NCI-H1694 treated with DMSO at 0.1 percent for 48 hours (cell line): Measurements from ENCODE around the gene TYK2.
"Not testable (repeated sequence)": the region's sequence is repeated elsewhere in the genome, so short reads cannot be mapped to it uniquely, and the experiment has no call there.

Experiments used
- DNase-seq: peaks from one replicate; lab custom pipeline; 2025; lab: John Stamatoyannopoulos, UW

The TYK2 gene

DNA sequence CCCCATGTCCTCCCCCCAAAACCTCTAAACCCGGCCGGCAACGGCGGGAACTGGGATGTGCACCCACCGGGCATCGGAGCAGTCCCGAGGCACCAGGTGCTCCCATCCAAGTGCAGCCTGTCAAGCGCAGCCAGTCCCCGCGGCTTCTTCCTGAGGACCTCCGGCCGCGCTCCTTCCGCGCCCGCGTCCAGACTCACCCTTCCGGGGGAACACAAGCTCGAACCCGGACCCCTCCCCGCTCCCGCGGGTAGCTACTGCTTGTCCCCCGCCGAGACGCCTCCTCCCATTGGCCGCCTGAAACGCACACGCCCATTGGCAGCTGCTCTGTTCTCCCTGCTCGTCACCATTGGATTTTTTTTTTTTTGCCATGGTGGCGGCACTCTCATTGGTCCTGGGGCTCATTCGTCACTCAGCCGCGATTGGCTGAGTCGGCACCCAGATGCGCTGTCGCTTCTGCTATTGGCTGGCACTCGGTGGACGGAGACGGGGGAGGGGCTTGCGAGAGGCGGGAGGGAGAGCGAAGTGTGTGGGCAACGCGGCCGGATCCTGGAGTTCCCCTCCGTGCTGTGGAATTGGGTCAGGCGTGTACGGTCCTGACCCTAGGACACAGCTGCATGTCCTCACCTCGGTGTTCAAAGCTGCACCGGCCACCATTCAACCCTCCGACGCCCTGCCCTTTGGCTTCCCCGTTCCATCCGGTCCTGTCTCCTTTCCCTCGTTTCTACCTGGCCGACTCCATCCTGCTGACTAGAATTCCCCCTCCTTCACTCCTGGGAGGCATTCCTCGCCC lies at the start of gene TYK2:
Gene TYK2 (minus strand): TSS at position 260 of the 790 bp plus-strand sequence. CDS start 2,166 bp downstream, outside the sequence.
- DNase-seq, result peak; percentile 95

DNA sequence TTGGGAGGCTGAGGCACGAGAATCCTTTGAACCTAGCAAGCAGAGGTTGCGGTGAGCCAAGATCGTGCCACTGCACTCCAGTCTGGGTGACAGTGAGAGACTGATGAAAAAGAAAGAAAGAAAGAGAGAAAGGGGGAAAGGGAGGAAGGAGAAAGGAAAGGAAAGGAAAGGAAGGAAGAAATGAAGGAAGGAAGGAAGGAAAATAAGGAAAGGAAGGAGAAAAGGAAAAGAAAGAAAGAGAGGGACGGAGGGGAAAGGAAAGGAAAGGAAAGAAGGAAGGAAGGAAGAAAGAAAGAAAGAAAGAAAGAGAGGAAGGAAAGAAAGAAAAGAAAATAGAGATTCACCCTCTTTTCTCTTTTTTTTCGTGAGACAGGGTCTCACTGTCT lies 48.6 kb upstream of the TYK2 start:
- DNase-seq, result no peak

DNA sequence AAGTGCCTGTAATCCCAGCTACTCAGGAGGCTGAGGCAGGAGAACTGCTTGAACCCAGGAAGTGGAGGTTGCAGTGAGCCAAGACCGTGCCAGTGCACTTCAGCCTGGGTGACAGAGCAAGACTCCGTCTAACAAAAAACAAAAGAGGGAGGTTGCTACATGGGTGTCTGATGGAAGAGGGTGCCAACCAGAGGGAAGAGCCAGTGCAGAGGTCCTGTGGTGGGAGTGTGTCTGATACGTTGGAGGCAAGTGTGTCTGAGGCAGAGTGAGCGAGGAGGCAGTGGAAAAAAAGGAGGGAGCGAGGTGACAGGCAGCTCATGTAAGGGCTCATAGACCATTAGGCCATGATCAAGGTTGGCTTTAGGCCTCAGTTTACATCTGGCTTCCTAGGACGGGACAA lies 46.8 kb upstream of the TYK2 start:
- DNase-seq, result no peak

DNA sequence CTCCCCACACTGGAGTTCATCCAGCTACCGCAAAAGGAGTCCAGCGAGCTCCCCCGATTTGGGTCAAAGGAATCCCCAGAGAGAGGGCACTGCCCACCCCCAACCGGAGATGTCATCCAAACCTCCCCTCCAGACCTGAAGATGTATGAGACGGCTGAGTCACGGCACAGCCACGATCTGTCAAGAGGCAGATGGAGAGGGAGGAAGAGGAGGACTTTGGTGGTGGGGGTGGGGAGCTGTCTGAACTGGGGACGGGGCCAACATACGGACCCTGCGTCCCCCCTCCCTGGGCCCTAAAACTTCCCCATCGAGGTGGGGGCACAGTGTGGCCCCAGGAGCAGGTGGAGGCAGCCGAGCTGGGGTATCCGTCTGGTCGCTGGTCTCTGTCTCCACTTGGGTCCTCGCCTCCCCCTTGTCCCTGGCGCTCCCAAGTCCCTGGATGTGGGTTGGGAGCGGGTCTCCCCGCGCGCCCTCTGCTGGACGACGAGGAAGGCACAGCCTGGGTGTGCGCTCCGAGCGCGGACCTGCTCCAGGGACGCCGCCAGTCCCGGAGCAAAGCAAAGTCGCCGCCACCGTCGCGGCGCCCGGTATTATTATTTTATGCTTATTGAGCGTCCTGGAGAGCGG lies 43.8 kb upstream of the TYK2 start:
- DNase-seq, result peak; percentile 21

DNA sequence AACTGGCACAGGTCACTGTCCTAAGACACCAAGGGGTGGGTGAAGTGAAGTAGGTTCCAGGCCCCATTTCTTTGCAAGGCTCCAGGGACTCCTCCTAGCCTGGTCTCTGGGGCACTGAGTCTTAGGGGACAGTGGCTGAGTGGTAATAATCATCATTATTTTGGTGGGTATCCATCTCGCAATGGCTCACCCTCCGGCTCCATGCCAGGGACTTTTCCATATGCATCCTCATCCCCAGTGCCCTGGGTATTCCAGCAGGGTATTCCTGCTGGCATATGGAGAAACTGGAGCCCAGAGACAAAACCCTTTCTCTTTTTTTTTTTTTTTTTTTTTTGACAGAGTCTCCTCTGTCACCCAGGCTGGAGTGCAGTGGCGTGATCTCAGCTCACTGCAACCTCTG lies 42.5 kb upstream of the TYK2 start:
- DNase-seq, result no peak

DNA sequence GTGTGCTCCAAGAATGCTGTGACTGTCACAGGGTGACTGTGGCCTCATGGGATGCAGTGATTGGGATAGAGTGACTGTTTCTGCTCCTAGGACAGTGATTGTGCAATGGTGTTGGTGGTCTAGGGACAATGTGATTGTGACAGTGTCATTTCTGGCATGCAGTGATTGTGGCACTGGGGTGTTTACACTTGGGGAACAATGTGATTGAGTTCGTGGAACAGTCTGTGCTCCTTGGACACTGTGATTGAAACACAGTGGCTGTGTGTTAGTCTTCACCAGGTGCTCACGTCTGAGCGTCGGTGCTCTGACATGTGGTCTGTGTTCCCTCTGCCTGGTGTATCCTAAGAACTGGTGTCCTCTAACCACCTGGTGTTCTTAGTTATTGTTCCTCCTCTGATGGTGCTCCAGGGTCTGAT lies 41.7 kb upstream of the TYK2 start:
- no peak for DNase-seq

DNA sequence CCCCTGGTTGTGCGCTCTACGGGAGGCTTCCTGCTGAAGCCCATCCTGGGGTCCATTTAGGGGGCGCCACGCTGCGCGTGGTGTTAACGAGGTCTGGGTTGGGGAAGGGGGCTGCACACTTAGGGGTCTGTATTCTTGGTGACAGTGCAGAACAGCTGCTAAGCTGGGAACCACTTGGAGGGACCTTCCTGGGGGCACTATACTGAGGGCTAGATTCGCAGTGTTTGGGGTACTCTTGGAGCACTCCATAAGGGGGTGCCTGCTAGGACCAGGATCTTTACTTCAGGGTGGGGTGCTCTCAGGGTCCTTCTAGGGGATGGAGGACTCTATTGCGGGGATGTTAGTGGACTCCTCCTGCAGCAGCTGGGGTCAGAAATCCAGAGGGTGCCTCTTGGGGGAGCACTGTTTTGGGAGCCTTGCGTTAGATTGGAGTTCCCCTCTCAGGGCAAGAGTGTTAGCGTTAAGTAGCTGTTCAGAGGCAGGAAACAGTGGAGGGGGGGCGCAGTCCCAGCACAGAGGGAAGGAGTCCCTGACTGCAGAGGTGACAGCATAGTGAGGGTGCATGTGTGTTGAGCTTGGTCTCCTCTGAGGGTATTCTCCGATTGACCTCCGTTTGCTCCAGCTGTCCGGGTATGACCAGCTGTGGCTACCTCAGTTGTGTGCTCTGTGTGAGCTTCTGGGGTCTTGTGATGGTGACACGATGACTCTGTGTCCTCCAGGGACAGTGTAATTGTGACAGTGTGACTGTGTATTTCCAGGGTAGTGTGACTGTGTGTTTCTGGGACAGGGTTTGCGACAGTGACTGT lies 41.1 kb upstream of the TYK2 start:
- no peak for DNase-seq

DNA sequence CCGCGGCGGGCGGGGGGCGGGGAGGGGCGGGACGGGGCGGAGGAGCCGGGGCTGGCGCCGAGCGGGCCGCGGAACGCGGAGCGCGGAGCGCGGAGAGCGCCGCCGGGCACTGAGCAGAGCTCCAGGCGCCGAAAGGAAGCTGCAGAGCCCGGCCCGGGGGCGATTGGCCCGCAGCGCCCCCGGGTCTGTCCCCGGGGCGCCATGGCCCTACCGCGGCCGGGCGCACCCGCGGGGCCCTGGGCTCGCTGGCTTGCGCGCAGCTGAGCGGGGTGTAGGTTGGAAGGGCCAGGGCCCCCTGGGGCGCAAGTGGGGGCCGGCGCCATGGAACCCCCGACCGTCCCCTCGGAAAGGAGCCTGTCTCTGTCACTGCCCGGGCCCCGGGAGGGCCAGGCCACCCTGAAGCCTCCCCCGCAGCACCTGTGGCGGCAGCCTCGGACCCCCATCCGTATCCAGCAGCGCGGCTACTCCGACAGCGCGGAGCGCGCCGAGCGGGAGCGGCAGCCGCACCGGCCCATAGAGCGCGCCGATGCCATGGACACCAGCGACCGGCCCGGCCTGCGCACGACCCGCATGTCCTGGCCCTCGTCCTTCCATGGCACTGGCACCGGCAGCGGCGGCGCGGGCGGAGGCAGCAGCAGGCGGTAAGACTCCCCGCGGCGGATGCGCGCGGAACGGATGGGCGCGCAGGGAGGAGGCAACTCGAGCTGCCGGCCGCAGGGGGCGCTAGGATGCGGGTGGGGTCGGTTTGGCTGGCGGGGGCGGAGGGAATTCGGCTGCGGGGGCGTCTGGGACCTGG lies 40.3 kb upstream of the TYK2 start, which contains the start of gene PDE4A:
Gene PDE4A (plus strand): TSS at position 95 of the 796 bp plus-strand sequence. CDS start 227 bp downstream, at position 322.
- peak; percentile 13 for DNase-seq

DNA sequence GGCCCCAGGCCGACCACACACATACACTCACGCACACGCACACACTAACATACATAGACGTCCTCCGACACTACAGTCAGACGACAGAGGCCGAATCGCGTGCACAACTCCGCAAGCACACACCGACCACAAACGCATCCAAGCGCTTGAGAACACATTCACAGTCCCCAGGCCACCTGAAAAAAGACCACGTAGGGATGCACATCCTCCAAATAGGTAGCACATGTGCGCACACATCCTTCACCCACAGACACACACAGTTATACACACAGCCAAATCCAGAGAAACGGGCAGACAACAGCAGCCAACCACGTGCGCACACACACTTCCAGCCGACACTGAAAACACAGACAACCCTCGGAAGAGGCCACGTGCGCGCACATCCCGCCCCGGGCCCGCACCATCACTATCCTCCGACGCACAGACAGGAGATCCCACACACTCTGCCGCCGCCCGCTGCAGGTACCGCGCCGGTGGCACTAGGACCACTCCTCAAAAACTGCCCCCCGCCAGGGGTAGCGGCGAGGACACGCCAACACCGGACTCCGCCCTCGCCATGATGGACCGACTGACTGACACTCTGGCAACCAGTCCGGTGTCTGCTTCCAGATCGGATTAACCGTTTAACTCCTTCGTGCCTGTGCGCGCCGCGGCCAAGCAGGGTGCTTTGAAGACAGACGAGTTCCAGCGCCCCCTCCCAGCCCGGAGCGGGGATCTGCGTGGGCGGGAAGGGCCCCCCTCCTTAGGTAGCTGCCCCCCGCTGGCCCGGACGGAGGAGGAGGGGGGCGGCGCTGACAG lies 39.5 kb upstream of the TYK2 start:
- peak; percentile 61 for DNase-seq

DNA sequence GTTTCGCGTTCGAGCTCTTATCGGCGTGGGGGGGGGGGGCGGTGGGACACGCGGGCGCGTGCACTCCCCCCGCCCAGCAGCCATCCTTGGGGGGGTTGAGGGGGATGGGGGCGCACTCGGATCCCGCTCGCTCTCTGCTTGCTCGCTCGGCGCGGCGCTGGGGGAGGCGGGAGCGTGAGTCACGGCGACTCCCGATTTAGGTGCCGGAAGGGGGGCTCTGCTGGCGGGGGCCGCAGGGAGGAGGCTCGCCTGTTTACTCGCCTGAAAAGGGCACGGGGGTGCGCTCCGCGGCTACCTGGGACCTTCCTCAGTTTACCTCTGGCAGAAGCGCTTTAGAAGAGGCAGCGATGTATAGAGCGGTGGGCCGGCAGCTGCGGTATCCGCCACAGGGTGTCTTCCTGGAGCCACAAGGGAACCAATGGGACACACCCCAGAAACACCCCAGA lies 38.9 kb upstream of the TYK2 start:
- no peak for DNase-seq

DNA sequence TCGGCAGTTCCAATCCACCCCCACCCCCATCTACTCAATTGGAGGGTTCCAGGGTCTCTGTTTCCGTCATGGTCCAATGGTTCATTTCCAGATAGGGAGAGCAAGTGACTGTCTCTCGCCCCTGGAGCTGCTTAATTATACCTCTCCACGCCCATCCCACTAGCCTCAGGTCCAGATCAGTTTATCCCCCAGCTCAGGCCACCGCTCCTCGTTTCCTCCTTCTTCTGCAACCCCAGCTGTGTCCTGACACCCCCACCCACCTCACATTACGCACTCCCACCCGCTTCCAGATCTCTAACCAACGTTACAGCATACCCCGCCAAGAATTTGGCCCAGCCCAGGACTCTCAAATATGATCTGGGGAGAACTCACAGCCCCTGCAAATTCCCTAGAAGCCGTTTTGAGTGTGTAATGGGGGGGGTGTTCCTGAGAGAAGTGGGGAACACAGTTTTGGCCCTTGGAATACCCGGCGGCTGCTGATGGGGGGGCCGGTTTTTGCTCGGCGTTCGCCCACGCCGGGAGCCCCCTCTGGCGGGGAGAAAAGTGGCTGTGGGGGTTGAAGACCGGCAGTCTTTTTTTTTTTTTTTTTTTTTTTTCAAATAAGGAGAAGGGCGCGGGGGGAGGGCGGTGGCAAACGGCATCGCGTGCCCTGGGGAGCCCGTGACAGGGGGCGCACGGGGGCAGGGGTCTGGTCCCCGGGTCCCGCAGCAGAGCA lies 38.3 kb upstream of the TYK2 start:
- no peak for DNase-seq

DNA sequence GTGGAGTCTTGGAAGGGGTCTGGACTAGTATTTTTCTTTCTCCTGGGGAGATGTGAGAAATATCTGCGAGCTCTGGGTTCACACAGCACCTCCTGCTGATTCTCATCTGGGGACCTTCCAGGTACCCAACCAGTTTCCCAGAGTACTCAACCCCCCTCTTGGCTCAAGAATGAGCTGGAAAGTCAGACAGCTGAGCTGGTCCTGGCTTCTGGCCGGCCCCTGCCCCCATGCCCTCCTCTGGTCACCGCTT lies 37.8 kb upstream of the TYK2 start:
- DNase-seq, result no peak

DNA sequence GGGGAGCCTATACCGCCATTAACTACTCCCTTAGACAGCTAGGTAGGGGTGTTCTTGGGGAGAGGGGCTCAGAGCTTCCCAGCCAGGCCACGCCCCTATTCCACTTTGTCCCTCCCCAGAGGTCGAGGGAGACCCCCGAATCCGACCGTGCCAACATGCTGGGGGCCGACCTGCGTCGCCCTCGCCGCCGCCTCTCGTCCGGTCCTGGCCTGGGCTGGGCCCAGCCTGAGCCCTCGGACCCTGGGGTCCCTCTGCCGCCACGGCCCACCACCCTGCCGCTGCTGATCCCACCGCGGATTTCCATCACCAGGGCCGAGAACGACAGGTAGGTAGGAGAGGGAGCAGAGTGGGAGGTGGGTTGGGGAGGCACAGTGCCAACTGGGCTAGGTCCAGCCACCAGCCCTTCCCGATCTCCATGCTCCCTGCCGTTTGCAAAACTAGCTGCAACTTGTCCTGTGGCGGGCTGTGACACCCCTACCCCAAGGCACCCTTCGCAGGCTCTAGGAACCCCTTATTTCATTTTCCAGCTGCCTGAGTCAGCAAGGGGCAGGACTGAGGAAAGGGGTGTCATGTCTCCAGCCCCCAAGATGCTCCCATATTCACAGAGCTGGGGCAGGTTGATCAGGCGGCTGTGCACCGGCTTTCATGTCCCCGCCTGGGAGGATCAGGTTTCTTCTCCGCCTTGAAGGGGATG lies 37.3 kb upstream of the TYK2 start:
- DNase-seq, result no peak

DNA sequence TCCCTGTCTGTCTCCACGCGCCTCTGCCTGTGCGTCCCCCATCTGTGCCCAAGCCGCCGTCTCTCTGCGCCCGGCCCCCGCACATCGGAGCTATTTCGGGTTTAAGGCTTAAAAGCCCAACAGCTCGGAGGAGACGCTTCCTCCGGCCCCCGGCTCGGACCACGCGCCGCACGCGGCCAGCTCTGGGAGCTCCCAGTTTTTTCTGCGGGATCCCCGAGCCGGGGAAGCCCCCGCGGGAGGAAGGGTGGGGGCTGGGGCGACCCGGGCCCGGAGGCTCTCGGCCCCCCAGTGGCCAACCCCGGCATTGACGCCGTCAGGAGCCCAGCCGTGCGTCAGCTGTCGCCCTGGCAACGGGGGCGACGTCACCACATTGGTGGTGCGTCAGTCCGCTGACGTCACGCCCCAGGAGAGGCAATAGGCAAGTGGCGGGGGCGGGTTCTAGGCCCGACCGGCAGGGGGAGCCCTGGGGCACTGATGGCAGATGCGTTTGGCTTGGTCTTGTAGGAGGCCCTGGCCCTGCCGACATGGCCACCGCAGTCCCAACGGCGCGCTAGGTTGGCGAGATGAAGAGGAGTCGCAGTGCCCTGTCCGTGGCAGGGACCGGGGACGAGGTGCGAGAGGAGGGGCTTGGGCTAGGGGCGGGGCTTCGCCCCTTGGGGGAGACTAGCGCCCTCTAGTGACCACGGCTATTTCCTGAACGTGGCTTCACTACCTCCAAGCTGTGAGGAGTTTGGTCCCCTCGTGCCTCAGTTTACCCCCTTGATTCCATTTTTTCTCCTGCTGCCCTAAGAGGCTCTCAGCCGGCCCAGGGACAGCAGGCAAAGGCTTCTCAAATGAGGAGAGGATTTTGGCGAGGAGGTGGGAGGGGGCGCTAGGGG lies 36.2 kb upstream of the TYK2 start:
- DNase-seq, result peak; percentile 88

DNA sequence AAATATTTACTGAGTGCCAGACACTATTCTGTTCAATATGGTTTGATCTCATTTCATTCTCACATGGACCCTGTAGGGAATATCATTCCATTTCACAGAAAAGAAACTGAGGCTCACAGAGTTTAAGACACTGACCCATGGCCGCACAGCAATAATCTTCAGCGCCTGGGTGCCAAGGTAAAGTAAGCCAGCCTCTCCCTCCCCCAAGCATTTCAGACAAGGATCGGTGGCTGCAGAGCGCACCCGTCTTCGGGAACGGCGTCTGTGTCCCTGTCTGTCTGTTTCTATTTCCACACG lies 35.7 kb upstream of the TYK2 start:
- DNase-seq, result no peak

DNA sequence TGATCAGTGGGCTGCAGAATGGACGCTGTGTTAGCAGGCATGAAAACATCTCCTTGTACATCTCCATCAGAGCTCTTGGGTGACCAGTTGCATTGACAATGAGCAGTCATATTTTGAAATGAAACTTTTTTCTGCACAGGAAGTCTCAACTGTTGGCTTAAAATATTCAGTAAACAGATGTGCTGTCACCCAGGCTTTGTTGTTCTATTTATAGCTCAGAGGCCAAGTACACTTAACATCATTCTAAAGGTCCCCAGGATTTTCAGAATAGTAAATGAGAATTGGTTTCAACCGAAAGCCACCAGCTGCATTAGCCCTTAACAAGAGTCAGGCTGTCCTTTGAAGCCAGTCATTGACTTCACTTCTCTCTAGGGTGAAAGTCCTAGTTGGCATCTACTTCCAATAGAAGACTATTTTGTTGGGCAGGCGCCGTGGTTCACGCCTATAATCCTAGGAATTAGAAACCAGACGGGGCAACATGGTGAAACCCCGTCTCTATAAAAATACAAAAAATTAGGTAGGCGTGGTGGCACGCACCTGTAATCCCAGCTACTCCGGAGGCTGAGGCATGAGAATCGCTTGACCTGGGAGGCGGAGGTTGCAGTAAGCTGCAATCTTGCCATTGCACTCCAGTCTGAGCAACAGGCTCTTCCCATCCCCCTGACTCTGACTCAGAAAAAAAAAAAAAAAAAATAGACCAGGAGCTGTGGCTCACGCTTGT lies 32.0 kb upstream of the TYK2 start:
- DNase-seq, result no peak

DNA sequence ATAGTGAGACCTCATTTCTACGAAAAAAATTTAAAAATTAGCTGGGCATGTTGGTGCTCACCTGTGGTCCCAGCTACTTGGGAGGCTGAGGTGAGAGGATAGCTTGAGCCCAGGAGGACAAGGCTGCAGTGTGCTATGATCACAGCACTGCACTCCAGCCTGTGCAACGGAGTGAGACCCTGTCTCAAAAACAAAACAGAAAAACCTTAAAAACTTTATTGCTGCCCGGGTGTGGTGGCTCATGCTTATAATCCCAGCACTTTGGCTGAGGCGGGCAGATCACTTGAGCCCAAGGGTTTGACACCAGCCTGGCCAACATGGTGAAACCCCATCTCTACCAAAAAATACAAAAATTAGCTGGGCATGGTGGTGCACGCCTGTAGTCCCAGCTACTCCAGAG lies 30.9 kb upstream of the TYK2 start:
- not testable (repeated sequence) for DNase-seq

DNA sequence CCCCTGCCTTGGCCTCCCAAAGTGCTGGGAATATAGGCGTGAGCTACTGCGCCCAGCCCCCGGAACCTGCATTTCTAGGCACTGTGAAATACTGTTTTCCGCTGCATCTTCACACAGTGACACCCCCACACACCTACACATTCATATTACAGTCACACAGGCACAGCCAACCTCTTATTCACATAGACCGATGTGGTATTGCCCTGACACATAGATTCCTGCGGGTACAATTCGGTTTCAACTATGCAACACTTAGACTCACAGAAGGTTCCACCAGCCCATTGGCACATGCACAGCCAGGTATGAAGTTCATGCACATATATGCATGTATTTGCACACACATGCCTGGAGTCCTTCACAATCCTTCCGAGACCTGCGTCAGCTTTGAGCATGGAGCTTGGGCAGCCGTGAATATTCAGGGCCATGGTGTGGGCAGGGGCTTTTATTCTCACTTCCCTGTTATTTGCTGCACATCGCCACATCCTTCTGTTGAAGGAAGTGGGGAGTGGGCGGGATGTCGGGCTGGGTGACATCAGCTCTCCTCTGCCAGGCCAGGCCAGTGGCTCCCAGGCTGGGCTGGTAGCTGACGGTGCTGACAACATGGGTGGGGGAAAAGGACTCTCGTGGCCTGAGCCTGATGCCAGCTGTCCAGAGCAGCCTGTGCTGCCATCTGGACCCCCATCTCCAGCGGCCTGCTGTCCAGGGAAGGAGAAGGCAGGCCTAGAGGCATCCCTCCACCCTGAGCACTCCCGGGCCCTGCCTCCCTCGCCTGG lies 28.3 kb upstream of the TYK2 start:
- DNase-seq, result no peak
